DMS53 treated with DMSO at 0.1 percent for 48 hours (cell line): ENCODE results near the gene CCNO.

Experiments
- DNase-seq: peaks from one replicate; lab custom pipeline; 2025; ENCODE audit not compliant: unreplicated experiment; lab: John Stamatoyannopoulos, UW

The CCNO gene, protein sequence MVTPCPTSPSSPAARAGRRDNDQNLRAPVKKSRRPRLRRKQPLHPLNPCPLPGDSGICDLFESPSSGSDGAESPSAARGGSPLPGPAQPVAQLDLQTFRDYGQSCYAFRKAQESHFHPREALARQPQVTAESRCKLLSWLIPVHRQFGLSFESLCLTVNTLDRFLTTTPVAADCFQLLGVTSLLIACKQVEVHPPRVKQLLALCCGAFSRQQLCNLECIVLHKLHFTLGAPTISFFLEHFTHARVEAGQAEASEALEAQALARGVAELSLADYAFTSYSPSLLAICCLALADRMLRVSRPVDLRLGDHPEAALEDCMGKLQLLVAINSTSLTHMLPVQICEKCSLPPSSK

DNA sequence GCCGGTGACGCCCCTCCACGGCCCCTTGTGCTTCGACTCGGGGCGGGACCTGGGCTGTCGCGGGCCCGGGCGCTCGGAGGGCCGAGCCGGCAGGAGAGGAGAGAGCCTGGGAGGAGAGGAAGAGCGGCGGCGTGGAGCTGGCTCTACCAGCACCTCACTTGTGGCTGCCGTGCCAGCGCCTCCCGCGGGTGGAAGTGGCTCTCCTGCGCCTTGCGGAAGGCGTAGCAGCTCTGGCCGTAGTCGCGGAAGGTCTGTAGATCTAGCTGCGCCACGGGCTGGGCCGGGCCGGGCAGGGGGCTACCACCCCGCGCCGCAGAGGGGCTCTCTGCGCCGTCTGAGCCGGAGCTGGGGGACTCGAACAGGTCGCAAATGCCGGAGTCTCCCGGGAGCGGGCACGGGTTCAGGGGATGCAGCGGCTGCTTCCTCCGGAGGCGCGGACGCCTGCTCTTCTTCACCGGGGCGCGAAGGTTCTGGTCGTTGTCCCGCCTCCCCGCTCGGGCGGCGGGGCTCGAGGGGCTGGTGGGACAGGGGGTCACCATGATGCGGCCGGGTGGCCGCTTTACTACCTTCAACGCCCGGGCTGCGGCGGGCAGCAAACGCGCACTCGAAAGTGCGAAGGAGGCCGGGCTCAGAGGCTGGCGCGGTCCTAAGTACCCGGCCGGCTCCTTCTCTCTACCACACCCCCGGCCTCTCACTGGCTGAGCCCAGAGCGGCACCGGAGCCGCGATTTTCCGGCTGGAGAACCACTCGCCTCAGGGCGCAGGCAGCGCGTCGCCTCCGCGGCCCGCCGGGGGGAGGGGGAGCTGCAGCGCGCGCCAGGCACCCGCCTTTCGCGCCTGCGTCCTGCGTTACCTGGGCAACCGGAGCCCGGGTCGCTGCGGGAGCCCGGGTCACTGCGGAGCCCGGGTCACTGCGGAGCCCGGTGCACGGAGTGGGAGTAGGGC, at the start of gene CCNO:
TSS of gene CCNO (minus strand) at position 624 of the 944 bp plus-strand sequence. CDS start at position 539, 85 bp downstream.
- DNase-seq, result peak; percentile 88

DNA sequence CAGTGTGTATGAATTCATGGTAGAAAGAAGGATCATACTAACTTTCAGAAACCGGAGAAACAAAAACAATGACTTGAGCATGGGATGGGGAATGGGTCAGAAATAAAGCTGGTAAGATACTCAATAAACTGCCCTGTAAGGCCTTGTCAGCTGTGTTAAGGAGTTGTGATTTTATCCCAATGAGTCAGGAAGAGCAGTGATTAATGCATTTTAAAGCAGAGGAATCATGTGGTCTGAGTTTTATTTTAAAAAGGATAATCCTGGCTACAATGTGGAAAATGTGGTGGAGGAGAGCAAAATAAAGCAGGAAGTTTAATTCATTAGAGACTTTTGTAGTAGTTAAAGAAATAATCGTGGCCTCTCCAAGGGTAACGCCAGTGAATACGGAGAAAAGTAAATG, 45.4 kb upstream of the CCNO start:
- no peak for DNase-seq

DNA sequence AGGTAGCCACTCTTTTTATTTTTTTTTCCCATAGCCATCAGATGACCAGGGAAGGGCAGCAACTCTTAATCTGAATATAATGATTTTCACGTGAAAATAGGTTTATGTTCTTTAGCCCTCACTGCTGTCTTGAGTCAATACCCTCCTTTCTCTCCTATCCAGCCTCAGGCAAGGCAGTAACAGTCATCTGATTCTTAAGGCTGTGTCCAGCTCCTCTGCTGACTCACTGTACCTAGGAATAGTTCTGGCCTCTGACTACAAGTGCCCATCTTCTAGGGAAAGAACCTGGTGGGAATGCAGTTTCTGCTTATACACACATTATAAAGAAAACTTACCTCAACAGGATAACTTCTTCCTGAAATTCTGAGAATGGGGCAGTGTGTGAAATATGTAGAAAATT, 43.4 kb upstream of the CCNO start:
- DNase-seq, result no peak

DNA sequence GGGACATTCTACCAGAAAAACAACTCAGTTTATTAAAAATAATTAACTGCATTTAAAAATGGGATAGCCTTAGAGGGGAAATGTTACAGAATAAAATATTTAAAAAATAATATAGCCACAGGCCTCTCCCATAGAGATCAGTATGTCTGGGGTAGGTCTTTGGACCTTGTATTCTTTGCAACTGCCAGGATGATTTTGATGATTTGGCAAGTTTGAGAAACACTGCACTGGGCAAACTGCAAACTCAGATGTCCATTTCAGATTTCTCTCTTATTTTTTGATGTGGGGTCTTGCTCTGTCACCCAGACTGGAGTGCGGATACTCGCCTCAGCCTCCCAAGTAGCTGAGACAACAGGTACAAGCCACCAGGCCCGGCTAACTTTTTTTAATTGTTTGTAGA, 24.9 kb upstream of the CCNO start:
- no peak for DNase-seq

DNA sequence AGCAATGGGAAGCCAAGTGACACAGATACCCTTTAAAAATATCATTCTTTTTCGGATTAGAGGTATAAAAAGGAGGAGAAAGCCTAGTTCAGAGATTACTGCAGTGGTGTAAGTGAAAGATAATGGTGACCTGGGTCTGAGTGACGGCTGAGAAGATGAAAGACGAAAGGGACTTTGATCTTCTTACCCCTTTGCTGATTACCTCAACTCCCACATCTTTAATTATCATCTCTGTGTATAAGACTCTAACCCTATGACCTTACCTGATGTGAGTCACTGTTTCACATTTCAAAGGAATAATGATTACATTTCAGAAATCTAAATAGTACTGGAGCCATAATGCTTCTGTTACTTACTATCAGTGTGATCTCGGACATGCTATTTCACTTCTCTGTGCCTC, 21.4 kb upstream of the CCNO start:
- DNase-seq, result no peak

DNA sequence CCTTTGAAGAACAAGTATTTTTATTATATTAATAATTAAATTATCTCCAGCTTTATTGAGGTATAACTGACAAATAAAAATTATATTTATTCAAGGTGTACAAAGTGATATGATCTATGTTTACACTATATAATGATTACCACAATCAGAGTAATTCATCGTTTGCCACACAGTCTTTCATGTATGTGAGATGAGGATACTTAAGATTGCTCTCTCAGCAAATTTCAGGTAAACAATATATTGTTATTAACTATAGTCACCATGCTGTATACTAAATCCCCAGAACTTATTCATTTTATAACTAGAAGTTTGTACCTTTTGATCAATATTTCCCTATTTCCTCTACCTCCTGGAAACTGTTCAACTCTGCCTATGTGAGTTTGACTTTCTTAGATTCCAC, 16.7 kb upstream of the CCNO start:
- no peak for DNase-seq

DNA sequence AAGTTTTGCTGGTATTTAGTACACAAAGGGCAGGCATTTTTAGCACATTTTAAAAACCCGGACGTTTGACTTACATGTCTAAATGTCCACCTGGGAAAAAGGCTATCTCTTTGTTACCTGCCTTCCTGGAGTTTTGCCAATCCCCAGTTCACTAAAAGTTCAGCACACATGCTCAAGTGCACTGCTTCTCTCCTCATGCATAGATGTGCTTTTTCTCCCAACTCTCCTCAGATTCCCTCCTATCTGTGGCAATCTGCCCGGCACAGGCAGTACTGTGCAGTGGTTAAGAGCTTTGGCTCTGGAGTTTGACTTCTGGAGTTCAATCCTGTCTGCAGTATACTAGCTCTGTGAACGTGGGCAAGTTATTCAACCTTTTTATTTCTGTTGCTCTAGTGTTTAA, 8.3 kb upstream of the CCNO start:
- no peak for DNase-seq

DNA sequence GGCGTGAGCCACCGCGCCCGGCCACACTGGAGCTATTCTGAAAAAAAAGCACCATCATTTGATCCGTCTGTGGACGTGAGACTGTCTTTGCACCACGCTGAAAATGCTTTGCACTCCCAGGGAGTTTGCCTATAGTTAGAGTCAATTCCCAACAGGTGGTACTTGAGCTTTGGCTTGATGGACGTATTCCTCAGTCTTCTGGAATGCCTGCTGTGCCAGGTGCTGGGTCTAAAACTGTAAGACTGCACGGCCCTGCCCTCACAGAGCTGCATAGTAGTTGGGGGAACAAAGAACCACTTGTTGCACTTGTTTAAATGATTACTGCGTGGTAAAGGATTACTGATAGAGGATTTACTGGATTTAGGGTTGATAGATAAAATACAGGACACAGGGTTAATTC, 3.4 kb upstream of the CCNO start:
- DNase-seq, result no peak

DNA sequence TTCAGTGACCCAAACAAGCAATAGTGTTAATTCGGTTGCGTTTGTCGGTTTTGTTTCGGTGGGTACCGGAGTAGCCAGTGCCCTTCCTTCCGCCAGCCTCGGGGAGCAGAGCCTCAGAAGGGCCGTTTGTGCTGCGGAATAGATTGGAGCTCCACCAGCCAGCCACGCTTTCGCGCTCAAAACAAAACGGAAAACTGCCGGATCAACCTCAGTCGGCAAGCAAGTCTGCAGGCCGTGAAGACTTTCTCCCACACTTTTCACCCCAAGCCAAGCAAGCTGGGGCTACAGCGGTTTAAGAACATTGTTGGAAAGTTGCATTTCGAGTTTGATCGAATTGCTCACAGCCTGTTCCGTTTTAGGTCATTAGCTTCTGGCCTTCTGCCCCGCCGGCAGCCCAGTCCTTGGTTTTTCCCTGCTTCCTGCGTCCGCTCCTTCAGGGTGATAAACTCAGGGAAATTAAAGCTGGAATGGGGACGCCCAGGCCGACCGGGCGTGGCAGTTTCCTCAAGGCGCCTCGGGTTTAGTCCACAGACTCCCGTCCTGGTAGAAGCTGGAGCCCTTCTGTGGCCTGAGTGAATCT, 803 bp upstream of the CCNO start:
- DNase-seq, result peak; percentile 55

DNA sequence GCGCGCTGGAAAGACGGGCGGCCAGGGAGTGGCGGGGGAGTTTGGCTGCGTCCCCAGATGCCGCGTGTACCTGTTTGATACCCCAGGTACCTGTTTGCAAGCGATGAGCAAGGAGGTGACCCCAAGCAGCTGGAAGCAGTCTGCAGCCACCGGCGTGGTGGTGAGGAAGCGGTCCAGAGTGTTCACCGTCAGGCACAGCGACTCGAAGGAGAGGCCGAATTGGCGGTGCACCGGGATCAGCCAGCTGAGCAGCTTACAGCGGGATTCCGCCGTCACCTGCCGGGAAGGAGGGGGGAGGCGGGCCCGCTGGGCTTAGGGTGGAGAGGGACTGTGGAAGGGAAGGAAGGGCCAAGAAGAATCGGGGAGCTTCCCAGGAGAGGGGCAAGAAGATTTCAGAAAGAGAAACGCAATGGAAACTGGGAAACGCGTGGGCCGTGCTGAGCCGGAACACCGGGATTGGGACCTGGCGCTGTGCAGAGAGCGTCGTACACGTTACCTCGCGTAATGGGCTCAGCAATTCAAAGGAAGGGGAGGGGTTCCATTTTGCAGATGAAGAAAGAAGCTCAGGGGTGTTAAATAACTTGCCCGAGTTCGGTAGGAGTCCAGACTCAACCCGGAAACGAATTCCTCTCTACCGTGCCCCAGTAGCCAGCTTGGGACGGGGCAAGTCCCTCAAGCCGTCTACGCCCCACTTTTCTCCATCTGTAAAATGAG, 980 bp downstream of the CCNO start:
- peak; percentile 79 for DNase-seq

DNA sequence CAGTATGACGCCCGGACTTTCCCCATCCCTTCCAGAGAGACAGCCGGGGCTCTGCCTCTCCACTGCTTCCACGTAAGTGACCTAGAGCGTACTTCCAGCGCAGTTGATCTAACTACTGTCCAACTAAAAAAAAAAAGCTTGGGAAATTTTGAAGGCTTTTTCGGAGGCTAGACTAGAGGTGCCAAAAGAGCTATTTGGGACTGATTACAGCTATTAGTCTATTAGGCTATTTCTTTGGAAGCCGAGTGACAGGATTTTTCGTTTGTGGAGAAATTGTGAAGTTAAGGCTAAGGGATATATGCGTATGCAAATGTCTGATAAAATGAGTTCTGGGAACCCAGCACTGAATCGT, 1.5 kb downstream of the CCNO start:
- no peak for DNase-seq

DNA sequence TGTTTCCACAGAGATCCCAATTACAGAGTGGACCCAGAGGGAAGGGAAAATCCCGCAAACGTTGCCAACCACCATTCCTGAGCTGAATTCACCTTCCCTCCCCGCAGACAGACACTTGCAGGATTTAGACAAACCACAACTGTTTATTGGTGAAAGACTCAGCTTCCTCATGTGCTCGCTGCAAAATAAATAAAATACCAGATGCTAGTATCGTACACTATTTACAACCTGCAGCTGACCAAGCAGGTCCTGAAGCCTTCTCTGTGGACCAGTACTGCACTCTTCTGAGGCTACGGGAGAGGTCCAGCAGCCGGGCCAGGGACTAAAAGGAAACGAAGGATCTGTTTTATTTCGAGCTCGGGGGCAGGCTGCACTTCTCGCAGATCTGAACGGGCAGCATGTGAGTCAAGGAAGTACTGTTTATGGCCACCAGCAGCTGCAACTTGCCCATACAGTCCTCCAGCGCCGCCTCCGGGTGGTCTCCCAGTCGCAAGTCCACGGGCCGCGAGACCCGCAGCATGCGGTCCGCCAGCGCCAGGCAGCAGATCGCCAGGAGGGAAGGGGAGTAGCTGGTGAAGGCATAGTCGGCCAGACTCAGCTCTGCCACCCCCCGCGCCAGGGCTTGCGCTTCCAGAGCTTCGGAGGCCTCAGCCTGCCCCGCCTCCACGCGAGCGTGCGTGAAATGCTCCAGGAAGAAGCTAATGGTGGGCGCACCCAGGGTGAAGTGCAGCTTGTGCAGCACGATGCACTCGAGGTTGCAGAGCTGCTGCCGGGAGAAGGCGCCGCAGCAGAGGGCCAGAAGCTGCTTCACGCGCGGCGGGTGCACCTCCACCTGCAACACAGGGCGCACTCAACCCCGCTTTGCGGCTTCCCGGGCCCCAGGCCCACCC, 2.1 kb downstream of the CCNO start:
- DNase-seq, result peak; percentile 26

DNA sequence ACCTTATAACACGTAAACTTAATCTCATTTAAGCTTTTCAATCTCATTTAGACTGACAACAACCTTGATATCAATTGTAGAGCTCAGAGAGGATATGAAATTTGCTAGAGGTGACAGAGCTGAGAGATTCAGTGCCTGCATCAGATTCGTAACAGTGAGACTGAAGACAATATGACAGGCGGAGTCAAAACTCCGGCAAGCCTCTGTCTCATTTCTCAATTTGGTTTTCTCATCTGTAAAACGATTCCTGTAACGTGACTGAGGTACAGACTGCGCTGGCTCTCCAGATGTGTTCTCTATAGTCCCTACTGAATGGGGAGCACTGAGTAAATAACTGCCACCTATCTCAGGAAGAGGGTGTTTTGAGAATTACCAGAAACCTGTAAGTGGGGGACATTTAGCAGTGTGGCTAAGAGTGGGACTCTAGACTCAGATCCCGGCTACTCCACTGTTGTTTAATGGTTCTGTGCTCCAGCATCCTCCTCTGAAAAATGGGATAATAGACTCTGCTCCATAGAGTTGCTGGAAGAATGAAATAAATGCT, 3.2 kb downstream of the CCNO start:
- DNase-seq, result no peak

DNA sequence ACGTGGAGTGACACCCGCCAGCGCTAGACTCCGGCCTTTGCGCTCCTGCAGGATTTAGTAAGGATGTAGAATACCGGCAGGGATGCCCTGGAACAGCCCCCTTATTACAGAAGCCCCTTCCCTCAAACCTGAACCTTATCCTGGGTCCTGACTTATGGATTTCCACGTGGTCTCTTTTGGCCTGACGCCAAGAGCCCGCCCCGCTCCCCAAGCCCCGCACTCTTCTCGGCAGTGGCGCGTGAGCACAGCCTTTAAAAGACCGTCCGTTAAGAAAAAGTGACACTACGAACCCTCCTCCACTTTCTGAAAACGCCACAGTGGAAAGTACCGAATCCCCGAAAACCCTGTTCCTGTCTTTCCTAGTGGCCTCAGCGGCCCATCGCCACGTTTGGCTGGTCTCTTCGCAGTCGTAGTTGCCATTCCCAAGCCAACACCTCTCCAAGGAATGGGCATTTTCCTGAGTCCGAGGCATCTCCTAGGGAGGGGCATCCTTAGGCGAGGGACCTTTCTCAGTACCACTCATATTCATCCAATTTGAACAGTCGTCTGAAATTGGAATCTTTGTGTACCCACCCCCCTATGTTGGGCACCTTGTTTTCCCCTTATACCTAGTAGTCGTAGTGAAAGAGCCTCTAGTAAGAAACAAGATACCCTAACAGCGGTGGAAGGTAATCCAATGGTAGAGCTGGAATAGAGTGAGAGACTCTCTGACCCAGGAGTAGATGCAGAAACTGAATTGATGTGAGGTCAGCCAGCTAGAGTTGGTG, 5.6 kb downstream of the CCNO start:
- DNase-seq, result no peak

DNA sequence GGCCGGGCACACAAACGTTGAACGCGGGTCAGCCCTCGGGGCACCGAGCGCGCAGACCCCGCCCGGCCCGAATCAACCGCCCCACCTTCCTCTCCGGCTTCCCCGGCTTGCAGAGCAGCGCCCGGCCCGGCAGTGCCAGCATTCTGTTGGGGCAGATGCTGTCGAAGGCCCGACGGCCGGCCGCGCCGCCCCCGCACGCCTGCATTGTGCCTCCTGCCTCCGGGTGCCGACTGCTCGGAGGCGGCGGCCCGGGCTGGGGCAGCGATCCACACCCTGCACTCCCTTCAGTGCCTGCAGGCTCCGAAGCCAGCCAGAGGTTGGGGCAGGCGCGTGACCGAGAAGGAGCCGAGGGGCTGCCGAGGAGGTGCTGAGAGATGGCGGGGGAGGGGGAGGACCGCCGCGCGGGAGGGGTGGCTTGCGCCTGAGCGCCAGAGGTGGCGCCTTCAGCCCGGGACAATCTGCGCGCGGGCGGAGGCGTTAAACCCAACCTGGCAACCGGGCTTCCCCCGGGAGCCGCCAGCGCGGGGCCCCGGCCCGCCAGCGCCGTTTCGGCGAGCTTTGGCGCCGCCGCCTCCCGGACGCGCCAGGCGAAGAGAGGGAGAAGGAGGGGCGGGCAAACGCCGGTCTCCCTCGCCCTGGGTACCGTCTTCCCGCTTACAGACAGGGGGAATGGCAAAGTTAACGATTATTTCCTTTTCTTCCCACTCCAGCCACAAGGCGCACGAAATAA, 6.3 kb downstream of the CCNO start, which contains the start of gene MCIDAS:
TSS of gene MCIDAS (minus strand) at position 382 of the 730 bp plus-strand sequence. CDS start at position 205, 177 bp downstream.
- DNase-seq, result peak; percentile 39

DNA sequence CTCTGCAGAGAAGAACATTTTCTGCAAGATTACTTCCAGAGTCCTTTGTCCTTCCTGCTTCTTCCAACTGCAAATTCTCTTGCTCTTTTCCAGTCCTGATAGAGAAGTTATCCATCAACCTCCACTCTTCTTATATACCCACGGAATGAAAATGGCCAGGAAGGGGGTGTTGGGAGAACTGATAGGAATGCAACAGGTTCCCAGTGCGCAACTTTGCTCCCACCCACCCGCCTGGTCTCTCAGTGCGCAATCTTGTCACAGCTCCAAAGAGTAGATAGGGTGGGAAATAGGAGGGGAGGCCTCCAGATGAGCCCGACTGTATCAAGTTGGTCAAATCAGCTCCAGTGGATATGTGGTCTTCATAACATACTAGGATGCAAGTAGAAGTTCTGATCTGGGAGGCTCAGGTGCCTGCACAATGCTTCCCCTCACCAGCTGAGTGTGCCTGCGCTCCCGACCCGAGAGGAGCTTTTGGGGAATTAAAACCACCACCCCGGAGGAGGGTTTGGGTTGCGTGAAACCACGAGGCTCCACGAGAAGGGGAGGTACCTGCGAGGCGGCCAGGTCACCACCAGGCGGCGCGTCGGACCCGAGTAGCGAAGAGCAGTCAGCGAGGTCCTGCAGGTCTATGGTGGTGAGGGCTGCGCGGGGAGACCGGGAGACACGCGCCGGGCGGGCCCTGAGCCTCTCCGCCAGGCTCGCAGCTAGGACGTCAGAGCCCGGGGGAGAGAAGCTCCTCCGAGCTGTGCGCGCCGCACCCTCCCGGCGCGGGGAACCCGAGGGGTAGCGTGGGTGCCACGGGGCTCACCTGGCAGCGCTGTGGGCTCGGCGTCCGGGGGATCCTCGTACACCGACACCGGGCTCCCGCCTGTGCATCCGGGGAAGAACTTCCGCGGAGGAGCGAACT, 7.1 kb downstream of the CCNO start:
- DNase-seq, result peak; percentile 70

DNA sequence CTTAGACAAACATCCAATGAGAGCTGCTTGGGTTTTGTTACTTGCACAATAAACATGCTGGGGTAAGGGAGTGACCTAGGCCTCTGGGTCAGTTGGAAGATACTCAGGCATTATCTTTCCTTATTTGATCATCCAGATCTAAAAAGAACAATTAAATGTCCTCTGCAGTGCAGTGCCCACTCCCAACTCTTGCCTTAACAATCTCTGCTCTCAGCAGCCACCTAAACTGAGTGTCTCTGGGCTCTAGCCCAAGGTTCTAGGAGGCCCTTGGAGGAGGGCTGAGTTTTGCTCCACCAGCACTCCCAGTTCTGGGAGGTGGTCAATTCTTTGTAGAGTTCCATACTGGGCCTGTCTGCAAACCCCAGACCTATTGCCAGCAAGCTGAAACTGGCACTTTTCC, 8.1 kb downstream of the CCNO start:
- no peak for DNase-seq
